Activated naive CD8-positive, alpha-beta T cell treated with anti-CD3 and anti-CD28 coated beads, Interleukin-2, amount 10 ng/mL, durations not matched to agents 7 days and 5 days (primary cell): Measurements from ENCODE around the gene SETBP1. TPM values are rescaled to one million over a fixed set of nuclear protein-coding genes. Genes with fewer than 3 reads are reported as not detected.

Source experiments
- ATAC-seq: fragments of 150-1000 bp; cut with Tn5 transposase; one replicate; pipeline ENCODE4 v1.10.0; 2021; ENCODE audit warnings: low read depth, moderate library complexity
- POLR2A ChIA-PET: fragments of 350-600 bp; sonication (Branson Sonifier 250); formaldehyde crosslinking; loops from one replicate; lab custom pipeline; 2021; ENCODE audit warnings: antibody characterized with exemption; lab: Charles Lee
- DNase-seq: peaks from one replicate; pipeline ENCODE4 v3.0.0; 2021
- H3K27ac Mint-ChIP-seq: one replicate; pipeline ENCODE4 v1.8.0; 2022; ENCODE audit warnings: mild to moderate bottlenecking, mixed read lengths
- H3K27me3 Mint-ChIP-seq: one replicate; pipeline ENCODE4 v1.8.0; 2022; ENCODE audit warnings: mild to moderate bottlenecking, moderate library complexity, mixed read lengths
- H3K36me3 Mint-ChIP-seq: one replicate; pipeline ENCODE4 v1.8.0; 2021; ENCODE audit warnings: mild to moderate bottlenecking, mixed read lengths
- H3K4me1 Mint-ChIP-seq: one replicate; pipeline ENCODE4 v1.8.0; 2021; ENCODE audit warnings: mixed read lengths
- H3K4me3 Mint-ChIP-seq: one replicate; pipeline ENCODE4 v1.8.0; 2022; ENCODE audit warnings: mild to moderate bottlenecking, moderate library complexity, mixed read lengths
- H3K9me3 Mint-ChIP-seq: one replicate; pipeline ENCODE4 v1.8.0; 2021; ENCODE audit warnings: mixed read lengths
- total RNA-seq, 2 experiments: library from RNA; stranded (reverse); gene quantifications; one replicate each; pipeline ENCODE4 v1.2.3, GENCODE V29; 2021

SETBP1 gene
- total RNA-seq, 2 experiments from 2014 or later = 1.8 to 1.9 TPM

- no peak for ATAC-seq
- Mint-ChIP-seq H3K9me3 (peaks cover 3% of the 10 kb centered on the region), H3K4me3 (no peak overlapping the region), H3K4me1 (peaks cover 4% of the 10 kb centered on the region), H3K27ac (no peak overlapping the region), H3K36me3 (peaks cover 2% of the 10 kb centered on the region), H3K27me3 (peaks cover 16% of the 10 kb centered on the region)
- POLR2A ChIA-PET = no interaction called here
- no peak for DNase-seq
Measured at GRCh38 chr18:44701227-44701626, 20.5 kb downstream of the SETBP1 start.

GRCh38 chr18:44702594-44702993, 21.9 kb downstream of the SETBP1 start:
- H3K36me3 Mint-ChIP-seq = peaks cover 2% of the 10 kb centered on the region
- H3K4me3 Mint-ChIP-seq = no peak overlapping the region
- ATAC-seq = no peak
- peaks cover 25% of the 10 kb centered on the region for H3K27me3 Mint-ChIP-seq
- peaks cover 3% of the 10 kb centered on the region for H3K9me3 Mint-ChIP-seq
- DNase-seq = no peak
- H3K27ac Mint-ChIP-seq = no peak overlapping the region
- POLR2A ChIA-PET = no interaction called here
- H3K4me1 Mint-ChIP-seq = peaks cover 4% of the 10 kb centered on the region

DNA sequence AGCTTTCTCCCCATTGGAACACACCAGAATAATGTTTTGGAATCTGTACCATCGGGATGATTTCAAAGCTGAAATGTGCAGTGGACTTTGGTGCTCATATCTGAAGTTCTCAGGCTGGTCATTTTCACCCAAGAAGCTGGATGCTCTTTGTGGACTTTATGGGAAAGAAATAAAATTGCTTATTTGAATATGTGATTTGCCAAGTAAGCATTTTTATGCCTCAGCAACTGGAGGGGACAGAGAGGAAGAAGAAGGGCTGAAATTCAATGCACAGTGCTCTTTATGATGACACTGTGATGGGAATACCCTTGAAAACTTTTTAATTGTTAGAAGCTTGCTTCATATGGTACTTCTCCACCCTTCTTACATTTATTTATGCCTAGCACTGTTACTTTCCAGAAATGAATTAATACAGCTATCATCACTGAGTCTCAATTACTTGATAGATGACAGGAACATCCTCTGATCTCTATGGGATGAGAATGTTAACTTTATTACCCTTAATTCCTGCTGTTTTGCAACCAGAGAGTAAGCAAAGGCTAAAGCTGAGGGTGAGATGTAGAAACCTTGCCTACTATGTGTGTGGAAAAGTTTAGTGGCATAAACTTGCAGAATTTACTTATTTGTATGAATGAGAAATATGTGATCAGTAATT, 23.6 kb downstream of the SETBP1 start:
- POLR2A ChIA-PET = no interaction called here
- Mint-ChIP-seq H3K4me1 (no peaks in the 10 kb centered on the region), H3K36me3 (peaks cover 4% of the 10 kb centered on the region), H3K27me3 (peaks cover 36% of the 10 kb centered on the region), H3K27ac (no peak overlapping the region), H3K4me3 (no peak overlapping the region), H3K9me3 (peaks cover 3% of the 10 kb centered on the region)
- ATAC-seq (no peak), DNase-seq (no peak)

DNA sequence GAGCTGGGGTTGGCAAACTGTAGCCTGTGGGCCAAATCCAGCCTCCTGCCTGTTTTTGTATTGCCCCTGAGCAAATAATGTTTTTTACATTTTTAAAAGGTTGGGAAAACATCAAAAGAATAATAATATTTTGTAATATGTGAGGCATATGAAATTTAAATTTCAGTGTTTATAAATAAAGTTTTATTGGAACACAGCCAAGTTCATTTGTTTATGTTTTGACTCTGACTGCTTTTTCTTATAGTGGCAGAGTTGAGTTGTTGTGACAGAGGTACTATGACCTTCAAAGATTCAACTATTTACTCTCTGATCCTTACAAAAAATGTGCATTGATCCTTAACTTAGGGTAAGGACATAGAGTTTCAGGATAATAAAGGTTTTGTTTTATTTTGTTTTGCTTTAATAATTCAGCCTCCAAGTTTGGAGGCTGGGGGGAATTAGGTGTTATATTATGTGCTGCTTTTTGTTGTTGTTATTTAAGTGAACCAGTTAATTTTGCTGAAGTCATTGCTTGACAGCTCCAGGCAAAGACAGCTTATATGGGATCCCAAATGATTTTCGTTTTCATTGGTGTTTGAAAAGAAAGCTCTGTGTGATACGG, 24.5 kb downstream of the SETBP1 start:
- H3K4me3 Mint-ChIP-seq = no peak overlapping the region
- peaks cover 5% of the 10 kb centered on the region for H3K4me1 Mint-ChIP-seq
- ATAC-seq (no peak), DNase-seq (no peak)
- H3K27me3 Mint-ChIP-seq = peaks cover 34% of the 10 kb centered on the region
- H3K9me3 Mint-ChIP-seq = peaks cover 3% of the 10 kb centered on the region
- POLR2A ChIA-PET = no interaction called here
- H3K36me3 Mint-ChIP-seq = peaks cover 4% of the 10 kb centered on the region
- no peak overlapping the region for H3K27ac Mint-ChIP-seq

GRCh38 chr18:44708451-44709083, 27.9 kb downstream of the SETBP1 start:
- H3K36me3 Mint-ChIP-seq = peaks cover 3% of the 10 kb centered on the region
- DNase-seq (no peak), ATAC-seq (no peak)
- no peak overlapping the region for H3K27ac Mint-ChIP-seq
- peaks cover 2% of the 10 kb centered on the region for H3K9me3 Mint-ChIP-seq
- H3K4me3 Mint-ChIP-seq = no peak overlapping the region
- POLR2A ChIA-PET = no interaction called here
- peaks cover 33% of the 10 kb centered on the region for H3K27me3 Mint-ChIP-seq
- H3K4me1 Mint-ChIP-seq = peaks cover 7% of the 10 kb centered on the region

- Mint-ChIP-seq H3K27ac (no peak overlapping the region), H3K9me3 (peaks cover 4% of the 10 kb centered on the region), H3K4me1 (peaks cover 9% of the 10 kb centered on the region), H3K36me3 (peaks cover 5% of the 10 kb centered on the region), H3K4me3 (no peak overlapping the region), H3K27me3 (peaks cover 33% of the 10 kb centered on the region)
- POLR2A ChIA-PET = interaction anchor here (0.7 kb wide), 1 partner anchor 158 kb away, joined by 3 read pairs; no protein-coding TSS in a partner anchor
- ATAC-seq (no peak), DNase-seq (no peak)
Measured at GRCh38 chr18:44709307-44710126, 28.8 kb downstream of the SETBP1 start.

DNA sequence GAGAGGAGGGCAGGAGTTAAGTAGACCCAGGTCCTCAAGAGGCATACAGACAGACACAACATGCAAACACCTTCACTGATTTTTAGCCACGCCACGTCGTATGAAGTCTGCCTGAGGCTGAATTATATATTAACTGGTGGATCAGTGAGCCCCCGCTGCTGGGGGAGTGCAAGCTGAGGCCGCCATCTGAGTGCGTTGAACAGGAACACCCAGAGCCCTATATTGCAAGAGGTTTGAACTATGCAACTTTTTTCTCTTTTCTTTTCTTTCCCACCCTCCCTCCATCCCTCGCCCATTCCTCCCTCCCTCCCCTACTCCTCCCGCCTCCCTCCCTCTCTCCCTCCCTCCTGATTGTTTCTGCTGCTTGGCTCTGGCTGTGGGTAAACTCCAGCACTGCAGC, 30.2 kb downstream of the SETBP1 start:
- ATAC-seq (no peak), DNase-seq (no peak)
- no peak overlapping the region for H3K27ac Mint-ChIP-seq
- peaks cover 4% of the 10 kb centered on the region for H3K9me3 Mint-ChIP-seq
- peaks cover 40% of the 10 kb centered on the region for H3K27me3 Mint-ChIP-seq
- peaks cover 6% of the 10 kb centered on the region for H3K36me3 Mint-ChIP-seq
- peaks cover 9% of the 10 kb centered on the region for H3K4me1 Mint-ChIP-seq
- POLR2A ChIA-PET = no interaction called here
- H3K4me3 Mint-ChIP-seq = no peak overlapping the region

DNA sequence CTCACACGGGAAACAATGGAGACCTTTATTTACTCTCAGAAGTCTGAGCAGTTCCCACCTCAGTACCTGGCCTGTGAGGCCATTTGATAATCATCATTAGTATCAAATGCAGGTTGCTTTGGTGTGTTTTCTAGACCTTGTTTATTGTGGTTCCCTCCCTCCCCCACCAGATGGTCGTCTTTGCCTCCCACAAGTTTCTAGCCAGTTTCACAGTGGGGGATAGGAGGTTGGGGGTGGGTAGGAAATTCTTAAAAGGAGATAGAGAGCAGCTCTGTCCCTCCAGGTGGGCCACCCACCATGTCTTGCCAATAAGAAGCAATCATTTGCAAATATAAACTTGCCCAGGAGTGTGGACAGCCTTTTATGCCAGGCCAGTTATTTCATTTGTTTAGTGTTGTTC, 31.3 kb downstream of the SETBP1 start:
- ATAC-seq = no peak
- Mint-ChIP-seq H3K27ac (no peak overlapping the region), H3K4me3 (no peak overlapping the region), H3K36me3 (peaks cover 6% of the 10 kb centered on the region), H3K4me1 (peaks cover 11% of the 10 kb centered on the region), H3K27me3 (peaks cover 35% of the 10 kb centered on the region), H3K9me3 (peaks cover 4% of the 10 kb centered on the region)
- POLR2A ChIA-PET = no interaction called here
- DNase-seq = no peak

- H3K36me3 Mint-ChIP-seq = peaks cover 9% of the 10 kb centered on the region
- peaks cover 32% of the 10 kb centered on the region for H3K27me3 Mint-ChIP-seq
- no peak for ATAC-seq
- H3K4me1 Mint-ChIP-seq = peaks cover 12% of the 10 kb centered on the region
- no peak overlapping the region for H3K27ac Mint-ChIP-seq
- H3K4me3 Mint-ChIP-seq = no peak overlapping the region
- POLR2A ChIA-PET = no interaction called here
- H3K9me3 Mint-ChIP-seq = peaks cover 4% of the 10 kb centered on the region
- DNase-seq = no peak
Measured at GRCh38 chr18:44713435-44713834, 32.7 kb downstream of the SETBP1 start.

GRCh38 chr18:44714376-44714775, 33.7 kb downstream of the SETBP1 start:
- peaks cover 4% of the 10 kb centered on the region for H3K9me3 Mint-ChIP-seq
- ATAC-seq (no peak), DNase-seq (no peak)
- H3K27me3 Mint-ChIP-seq = peaks cover 29% of the 10 kb centered on the region
- H3K27ac Mint-ChIP-seq = no peak overlapping the region
- POLR2A ChIA-PET = no interaction called here
- H3K4me3 Mint-ChIP-seq = no peak overlapping the region
- peaks cover 12% of the 10 kb centered on the region for H3K4me1 Mint-ChIP-seq
- H3K36me3 Mint-ChIP-seq = peaks cover 7% of the 10 kb centered on the region

- ATAC-seq (no peak), DNase-seq (no peak)
- peaks cover 7% of the 10 kb centered on the region for H3K4me1 Mint-ChIP-seq
- no peak overlapping the region for H3K4me3 Mint-ChIP-seq
- H3K27me3 Mint-ChIP-seq = peaks cover 30% of the 10 kb centered on the region
- peaks cover 4% of the 10 kb centered on the region for H3K9me3 Mint-ChIP-seq
- H3K27ac Mint-ChIP-seq = no peak overlapping the region
- POLR2A ChIA-PET = no interaction called here
- peaks cover 7% of the 10 kb centered on the region for H3K36me3 Mint-ChIP-seq
Measured at GRCh38 chr18:44715245-44715644, 34.6 kb downstream of the SETBP1 start.

DNA sequence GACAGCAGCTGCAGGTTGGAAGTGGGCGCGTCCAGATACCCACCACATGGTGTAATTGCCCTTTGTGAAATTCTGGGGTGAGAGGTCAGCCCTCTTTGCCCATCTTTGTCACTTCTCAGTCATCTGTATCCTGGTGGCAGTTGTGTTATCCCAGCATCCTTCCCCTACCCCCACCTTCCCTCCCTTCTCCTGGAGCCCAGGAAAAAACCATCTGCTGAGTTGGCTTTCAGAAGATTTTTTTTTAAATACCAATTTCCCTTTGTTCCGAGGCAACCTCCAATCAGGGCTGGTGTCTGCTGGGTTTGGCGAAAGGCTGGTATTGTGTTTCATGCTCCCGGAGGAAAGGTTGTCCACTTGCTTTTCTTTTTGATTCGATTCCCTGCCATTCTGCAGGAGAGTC, 35.2 kb downstream of the SETBP1 start:
- peaks cover 33% of the 10 kb centered on the region for H3K27me3 Mint-ChIP-seq
- DNase-seq (no peak), ATAC-seq (no peak)
- peaks cover 7% of the 10 kb centered on the region for H3K4me1 Mint-ChIP-seq
- peaks cover 8% of the 10 kb centered on the region for H3K36me3 Mint-ChIP-seq
- peaks cover 4% of the 10 kb centered on the region for H3K9me3 Mint-ChIP-seq
- H3K27ac Mint-ChIP-seq = no peak overlapping the region
- POLR2A ChIA-PET = no interaction called here
- no peak overlapping the region for H3K4me3 Mint-ChIP-seq

DNA sequence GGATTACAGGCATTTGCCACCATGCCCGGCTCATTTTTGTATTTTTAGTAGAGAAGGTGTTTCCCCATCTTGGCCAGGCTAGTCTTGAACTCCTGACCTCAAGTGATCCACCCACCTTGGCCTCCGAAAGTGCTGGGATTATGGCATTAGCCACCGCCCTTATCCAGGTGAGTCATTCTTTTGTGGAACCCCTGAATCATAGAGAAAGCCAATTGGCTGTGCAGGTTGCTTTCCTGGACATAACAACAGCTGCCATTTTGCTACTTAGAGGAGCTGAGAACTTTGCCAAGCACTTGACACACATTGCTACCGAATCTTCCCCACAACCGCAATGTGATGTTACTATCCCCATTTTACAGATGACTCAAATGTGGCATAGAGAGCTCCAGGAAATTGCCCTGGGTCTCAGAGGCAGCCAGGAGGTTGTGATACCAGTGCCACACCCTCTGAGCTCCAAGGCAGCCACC, 36.0 kb downstream of the SETBP1 start:
- H3K4me1 Mint-ChIP-seq = peaks cover 7% of the 10 kb centered on the region
- ATAC-seq (no peak), DNase-seq (no peak)
- peaks cover 4% of the 10 kb centered on the region for H3K9me3 Mint-ChIP-seq
- no peak overlapping the region for H3K27ac Mint-ChIP-seq
- POLR2A ChIA-PET = no interaction called here
- H3K27me3 Mint-ChIP-seq = peaks cover 37% of the 10 kb centered on the region
- H3K4me3 Mint-ChIP-seq = no peak overlapping the region
- peaks cover 8% of the 10 kb centered on the region for H3K36me3 Mint-ChIP-seq
